ENCODE results near the gene HOATZ. TPM values are rescaled to one million over a fixed set of nuclear protein-coding genes. Genes with fewer than 3 reads are reported as not detected.

HOATZ gene
- total and polyA plus RNA-seq, 2 donors = not detected

- DNase-seq (ENCODE audit: extremely low spot score) = no peak
- 79% methylated on average over 10 of the region's 10 CpGs for WGBS
- no peaks in the 10 kb centered on the region for H3K4me1 ChIP-seq (ENCODE audit: insufficient read depth)
- H3K4me3 ChIP-seq (ENCODE audit: low read depth, low read length) = no peak overlapping the region
- H3K27ac ChIP-seq (ENCODE audit: low read depth) = no peak overlapping the region
- no peaks in the 10 kb centered on the region for H3K36me3 ChIP-seq (ENCODE audit: insufficient read depth)
These were observed 28.2 kb downstream of the HOATZ start for GRCh38 chr11:111542606-111543275.

DNA sequence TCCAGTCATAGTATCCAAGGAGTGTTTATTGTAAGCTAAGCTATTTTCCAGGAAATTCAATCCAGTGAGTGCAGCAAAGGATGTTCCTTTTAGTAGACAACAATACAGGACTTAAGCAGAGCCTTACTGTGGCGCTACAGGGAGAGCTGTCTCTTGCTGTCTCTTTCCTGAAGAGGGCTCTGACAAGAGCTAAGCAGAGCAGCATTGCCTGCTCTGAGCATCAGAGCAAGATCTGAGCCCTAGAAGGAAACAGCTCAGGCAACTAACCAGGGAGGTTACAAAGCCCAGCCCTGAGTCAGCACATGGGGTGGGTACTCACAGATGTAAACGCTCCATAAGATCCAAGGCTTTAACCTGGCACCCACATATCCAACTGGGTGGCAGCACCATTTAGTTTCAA lies 33.9 kb downstream of the HOATZ start:
- WGBS = 76% methylated on average over 2 of the region's 2 CpGs
- Histone ChIP-seq H3K36me3 (ENCODE audit: insufficient read depth) (no peaks in the 10 kb centered on the region), H3K27ac (ENCODE audit: low read depth) (no peak overlapping the region), H3K4me1 (ENCODE audit: insufficient read depth) (no peaks in the 10 kb centered on the region), H3K4me3 (ENCODE audit: low read depth, low read length) (no peak overlapping the region)
- no peak for DNase-seq (ENCODE audit: extremely low spot score)

DNA sequence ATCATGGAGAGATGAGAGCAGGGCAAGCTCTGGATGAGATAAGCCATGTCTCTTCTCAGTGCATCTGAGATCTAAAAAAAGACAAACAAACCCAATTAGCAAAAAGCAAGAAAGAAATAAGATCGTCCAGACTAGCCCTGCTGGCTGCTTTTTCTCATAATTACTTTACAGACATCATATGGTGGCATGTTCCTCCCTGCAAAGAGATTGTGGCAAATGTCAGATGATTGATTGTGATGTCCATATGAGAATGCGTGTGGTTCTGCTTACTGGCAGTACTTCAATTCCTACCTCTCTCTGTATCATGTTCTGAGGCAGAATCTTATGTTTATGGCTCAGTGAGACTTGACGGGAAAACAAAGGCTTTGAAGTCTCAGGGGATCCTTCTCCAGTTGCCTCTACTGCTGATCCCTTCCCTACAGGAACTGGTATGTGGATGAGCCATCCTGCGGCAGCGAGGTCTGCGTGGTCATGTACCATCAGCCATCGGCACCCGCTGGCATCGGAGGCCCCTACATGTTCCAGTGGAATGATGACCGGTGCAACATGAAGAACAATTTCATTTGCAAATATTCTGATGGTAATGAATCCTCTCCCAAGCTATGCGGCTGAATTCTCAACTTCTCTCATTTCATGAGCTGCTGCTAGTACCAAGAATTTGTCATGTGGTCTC lies 34.8 kb downstream of the HOATZ start:
- DNase-seq (ENCODE audit: extremely low spot score) = no peak
- Histone ChIP-seq H3K4me3 (ENCODE audit: low read depth, low read length) (no peak overlapping the region), H3K4me1 (ENCODE audit: insufficient read depth) (no peaks in the 10 kb centered on the region), H3K27ac (ENCODE audit: low read depth) (no peak overlapping the region), H3K36me3 (ENCODE audit: insufficient read depth) (no peaks in the 10 kb centered on the region)
- WGBS = 51% methylated on average over 11 of the region's 11 CpGs

GRCh38 chr11:111549869-111550203 lies 35.3 kb downstream of the HOATZ start:
- 35% methylated on average over 3 of the region's 3 CpGs for WGBS
- no peak overlapping the region for H3K4me3 ChIP-seq (ENCODE audit: low read depth, low read length)
- H3K4me1 ChIP-seq (ENCODE audit: insufficient read depth) = no peaks in the 10 kb centered on the region
- no peaks in the 10 kb centered on the region for H3K36me3 ChIP-seq (ENCODE audit: insufficient read depth)
- H3K27ac ChIP-seq (ENCODE audit: low read depth) = no peak overlapping the region
- no peak for DNase-seq (ENCODE audit: extremely low spot score)

GRCh38 chr11:111550258-111550657 lies 35.7 kb downstream of the HOATZ start:
- Histone ChIP-seq H3K36me3 (ENCODE audit: insufficient read depth) (no peaks in the 10 kb centered on the region), H3K4me3 (ENCODE audit: low read depth, low read length) (no peak overlapping the region), H3K27ac (ENCODE audit: low read depth) (no peak overlapping the region), H3K4me1 (ENCODE audit: insufficient read depth) (no peaks in the 10 kb centered on the region)
- no peak for DNase-seq (ENCODE audit: extremely low spot score)
- 84% methylated on average over 2 of the region's 2 CpGs for WGBS

- Histone ChIP-seq H3K27ac (ENCODE audit: low read depth) (no peak overlapping the region), H3K4me1 (ENCODE audit: insufficient read depth) (no peaks in the 10 kb centered on the region), H3K36me3 (ENCODE audit: insufficient read depth) (no peaks in the 10 kb centered on the region), H3K4me3 (ENCODE audit: low read depth, low read length) (no peak overlapping the region)
- DNase-seq (ENCODE audit: extremely low spot score) = no peak
These were observed 40.0 kb downstream of the HOATZ start for GRCh38 chr11:111554532-111554931.

DNA sequence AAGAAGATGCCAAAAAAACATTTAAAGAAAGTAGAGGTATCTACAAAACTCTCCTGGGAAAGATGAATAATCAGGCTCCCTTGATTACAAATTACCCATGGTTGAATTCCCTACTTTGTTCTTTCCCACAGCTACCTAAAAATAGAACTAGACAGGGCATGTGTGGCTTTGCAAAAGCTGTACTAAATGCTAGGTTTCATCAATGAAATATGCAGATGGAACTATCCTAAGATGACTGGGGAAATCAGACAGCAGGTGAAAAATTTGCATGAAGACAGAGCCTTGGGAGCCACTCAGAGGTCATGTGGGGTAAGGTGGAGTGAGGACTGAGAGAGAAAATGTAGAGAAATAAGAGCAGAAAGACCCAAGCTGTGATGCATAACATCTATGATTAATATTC lies 40.7 kb downstream of the HOATZ start:
- no peak for DNase-seq (ENCODE audit: extremely low spot score)
- Histone ChIP-seq H3K4me3 (ENCODE audit: low read depth, low read length) (no peak overlapping the region), H3K4me1 (ENCODE audit: insufficient read depth) (no peaks in the 10 kb centered on the region), H3K27ac (ENCODE audit: low read depth) (no peak overlapping the region), H3K36me3 (ENCODE audit: insufficient read depth) (no peaks in the 10 kb centered on the region)

DNA sequence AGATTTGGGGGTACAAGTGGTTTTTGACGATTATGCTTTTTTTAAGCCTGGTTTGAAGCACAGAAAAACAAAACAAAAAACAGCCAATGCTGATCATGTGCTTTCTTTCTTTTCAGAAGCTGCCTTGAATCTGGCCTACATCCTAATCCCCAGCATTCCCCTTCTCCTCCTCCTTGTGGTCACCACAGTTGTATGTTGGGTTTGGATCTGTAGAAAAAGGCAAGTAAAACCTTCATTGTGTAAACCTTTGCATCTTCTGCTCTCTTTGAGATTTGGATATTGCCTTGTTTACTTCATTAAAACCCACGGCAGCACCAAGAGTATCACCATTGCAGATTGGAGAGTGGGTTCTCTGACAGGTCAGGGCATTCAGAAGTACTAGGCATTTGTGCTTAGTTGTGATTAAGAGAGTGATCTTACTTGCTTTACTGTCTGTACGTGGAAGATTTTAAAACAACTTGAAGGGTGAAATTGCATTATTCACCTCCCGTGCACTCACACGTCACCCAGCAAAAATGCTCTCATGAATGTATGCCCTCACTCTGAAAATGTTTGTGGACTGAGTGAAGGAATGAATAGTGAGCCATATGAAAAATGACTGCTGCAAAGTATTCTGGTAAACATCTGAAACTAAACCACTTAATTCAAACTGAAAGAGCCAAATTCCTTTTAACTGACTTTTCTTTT lies 43.0 kb downstream of the HOATZ start:
- no peaks in the 10 kb centered on the region for H3K36me3 ChIP-seq (ENCODE audit: insufficient read depth)
- 57% methylated on average over 5 of the region's 5 CpGs for WGBS
- H3K4me3 ChIP-seq (ENCODE audit: low read depth, low read length) = no peak overlapping the region
- DNase-seq (ENCODE audit: extremely low spot score) = no peak
- H3K4me1 ChIP-seq (ENCODE audit: insufficient read depth) = no peaks in the 10 kb centered on the region
- no peak overlapping the region for H3K27ac ChIP-seq (ENCODE audit: low read depth)

DNA sequence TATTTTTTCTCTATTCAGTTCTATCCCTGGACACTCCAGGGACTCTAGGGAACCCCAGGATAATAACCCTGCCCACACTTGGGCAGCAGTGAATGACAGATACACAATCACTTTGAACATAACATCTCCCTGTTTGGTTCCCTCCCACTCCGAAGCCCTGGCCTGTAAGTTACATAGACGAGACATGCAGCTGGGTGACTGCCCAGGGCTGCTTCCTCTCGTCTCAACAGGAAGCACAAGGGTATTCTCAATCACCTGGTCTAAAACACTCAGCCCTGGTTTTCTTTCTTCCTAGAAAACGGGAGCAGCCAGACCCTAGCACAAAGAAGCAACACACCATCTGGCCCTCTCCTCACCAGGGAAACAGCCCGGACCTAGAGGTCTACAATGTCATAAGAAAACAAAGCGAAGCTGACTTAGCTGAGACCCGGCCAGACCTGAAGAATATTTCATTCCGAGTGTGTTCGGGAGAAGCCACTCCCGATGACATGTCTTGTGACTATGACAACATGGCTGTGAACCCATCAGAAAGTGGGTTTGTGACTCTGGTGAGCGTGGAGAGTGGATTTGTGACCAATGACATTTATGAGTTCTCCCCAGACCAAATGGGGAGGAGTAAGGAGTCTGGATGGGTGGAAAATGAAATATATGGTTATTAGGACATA lies 45.4 kb downstream of the HOATZ start:
- no peak for DNase-seq (ENCODE audit: extremely low spot score)
- no peak overlapping the region for H3K4me3 ChIP-seq (ENCODE audit: low read depth, low read length)
- H3K4me1 ChIP-seq (ENCODE audit: insufficient read depth) = no peaks in the 10 kb centered on the region
- WGBS = 84% methylated on average over 11 of the region's 11 CpGs
- H3K27ac ChIP-seq (ENCODE audit: low read depth) = no peak overlapping the region
- no peaks in the 10 kb centered on the region for H3K36me3 ChIP-seq (ENCODE audit: insufficient read depth)

DNA sequence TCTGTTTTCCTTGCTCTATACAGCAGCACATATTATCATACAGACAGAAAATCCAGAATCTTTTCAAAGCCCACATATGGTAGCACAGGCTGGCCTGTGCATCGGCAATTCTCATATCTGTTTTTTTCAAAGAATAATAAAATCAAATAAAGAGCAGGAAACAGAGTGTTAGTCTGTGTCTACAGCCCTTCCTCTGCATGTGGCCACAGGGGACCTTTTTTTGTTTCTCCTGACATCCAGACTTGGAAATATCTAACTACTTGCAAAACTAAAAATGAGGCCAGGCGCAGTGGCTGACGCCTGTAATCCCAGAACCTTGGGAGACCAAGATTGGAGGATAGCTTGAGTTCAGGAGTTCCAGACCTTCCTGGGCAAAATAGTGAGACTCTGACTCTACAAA lies 46.2 kb downstream of the HOATZ start:
- no peaks in the 10 kb centered on the region for H3K4me1 ChIP-seq (ENCODE audit: insufficient read depth)
- no peak for DNase-seq (ENCODE audit: extremely low spot score)
- H3K27ac ChIP-seq (ENCODE audit: low read depth) = no peak overlapping the region
- no peaks in the 10 kb centered on the region for H3K36me3 ChIP-seq (ENCODE audit: insufficient read depth)
- 92% methylated on average over 3 of the region's 3 CpGs for WGBS
- no peak overlapping the region for H3K4me3 ChIP-seq (ENCODE audit: low read depth, low read length)

DNA sequence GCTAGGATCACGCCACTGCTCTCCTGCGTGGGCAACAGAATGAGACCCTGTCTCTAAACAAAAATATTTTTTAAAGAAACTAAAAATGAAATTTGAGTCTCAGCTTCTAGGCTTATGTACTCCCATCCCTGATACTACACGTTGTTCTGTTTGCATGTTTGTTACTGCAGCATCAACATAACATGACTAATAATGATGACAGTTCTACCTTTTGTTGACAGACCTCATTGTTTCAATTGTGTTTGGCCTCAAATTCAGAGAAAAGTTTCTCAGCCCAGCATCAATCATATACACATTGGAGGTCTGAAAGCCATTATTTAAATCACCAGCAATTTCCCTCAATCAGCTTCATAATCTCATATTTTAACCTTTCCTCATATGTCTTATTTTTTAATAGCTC lies 46.7 kb downstream of the HOATZ start:
- H3K4me3 ChIP-seq (ENCODE audit: low read depth, low read length) = no peak overlapping the region
- 84% methylated on average over 3 of the region's 3 CpGs for WGBS
- H3K4me1 ChIP-seq (ENCODE audit: insufficient read depth) = no peaks in the 10 kb centered on the region
- H3K36me3 ChIP-seq (ENCODE audit: insufficient read depth) = no peaks in the 10 kb centered on the region
- DNase-seq (ENCODE audit: extremely low spot score) = no peak
- no peak overlapping the region for H3K27ac ChIP-seq (ENCODE audit: low read depth)

DNA sequence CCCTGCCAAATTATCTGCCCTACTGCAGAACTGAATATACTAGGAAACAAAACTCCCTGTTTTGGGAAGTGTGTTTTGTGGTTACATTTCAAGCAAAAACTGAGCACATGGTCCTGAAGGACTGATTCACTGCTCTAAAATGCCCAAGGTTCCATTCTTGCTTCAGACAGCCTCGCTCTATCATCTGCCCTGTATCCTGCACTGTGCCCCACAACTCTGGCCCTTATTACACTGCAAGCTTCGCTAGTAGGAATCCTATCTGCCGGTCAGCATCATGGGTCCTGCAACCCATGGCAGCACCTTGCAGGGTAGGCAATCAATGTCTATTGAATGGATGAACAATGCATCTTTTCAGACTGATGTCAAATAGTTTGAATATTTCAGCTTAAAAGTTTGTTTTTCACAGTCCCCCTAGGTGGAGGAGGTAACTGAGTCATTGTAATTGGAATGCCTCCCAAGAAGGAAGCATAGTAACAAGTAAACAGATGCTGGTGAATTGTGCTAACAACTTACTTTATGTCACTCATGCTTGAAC lies 47.3 kb downstream of the HOATZ start:
- Histone ChIP-seq H3K4me3 (ENCODE audit: low read depth, low read length) (no peak overlapping the region), H3K4me1 (ENCODE audit: insufficient read depth) (no peaks in the 10 kb centered on the region), H3K27ac (ENCODE audit: low read depth) (no peak overlapping the region), H3K36me3 (ENCODE audit: insufficient read depth) (no peaks in the 10 kb centered on the region)
- WGBS = 73% methylated on average over 3 of the region's 3 CpGs
- DNase-seq (ENCODE audit: extremely low spot score) = no peak

GRCh38 chr11:111562692-111563389 lies 48.3 kb downstream of the HOATZ start:
- DNase-seq (ENCODE audit: extremely low spot score) = no peak
- H3K4me3 ChIP-seq (ENCODE audit: low read depth, low read length) = no peak overlapping the region
- WGBS = 89% methylated on average over 10 of the region's 10 CpGs
- H3K4me1 ChIP-seq (ENCODE audit: insufficient read depth) = no peaks in the 10 kb centered on the region
- no peak overlapping the region for H3K27ac ChIP-seq (ENCODE audit: low read depth)
- H3K36me3 ChIP-seq (ENCODE audit: insufficient read depth) = no peaks in the 10 kb centered on the region
